Esophagus squamous epithelium (tissue), 5 donors: ENCODE results near the gene CDRT4. TPM values are rescaled to one million over a fixed set of nuclear protein-coding genes. Genes with fewer than 3 reads are reported as not detected.
A peak's percentile ranks its signal among the peaks of the same experiment; 100 is the strongest.

Experiments
- DNase-seq: peaks from one replicate; lab custom pipeline; 2025; lab: John Stamatoyannopoulos, UW
- H3K27ac ChIP-seq, 4 donors: fragments of 200-600 bp; sonication (generic); one replicate each; pipeline ENCODE4 v1.5.1; 2016 to 2019; ENCODE audit warnings: mild to moderate bottlenecking in 1 of 4
- H3K27me3 ChIP-seq, 4 donors: fragments of 200-600 bp; sonication (generic); 1 replicate in 3 of 4; 2 replicates in 1 of 4; pipeline versions ENCODE4 v1.5.1 to v1.6.0; 2017 to 2021; ENCODE audit warnings: antibody characterized with exemption in 1 of 4
- H3K36me3 ChIP-seq, 3 donors: fragments of 200-600 bp; sonication (generic); one replicate each; pipeline ENCODE4 v1.5.1; 2016 to 2019
- H3K4me1 ChIP-seq, 3 donors: fragments of 200-600 bp; sonication (generic); one replicate each; pipeline ENCODE4 v1.5.1; 2017 to 2019
- H3K4me3 ChIP-seq, 4 donors: fragments of 200-600 bp; sonication (generic); 1 replicate in 3 of 4; 2 replicates in 1 of 4; pipeline ENCODE4 v1.5.1; 2016 to 2019; ENCODE audit warnings: mild to moderate bottlenecking in 2 of 4, moderate library complexity in 1 of 4
- H3K9me3 ChIP-seq, 3 donors: fragments of 200-600 bp; sonication (generic); one replicate each; pipeline ENCODE4 v1.5.1; 2016 to 2019
- CTCF ChIP-seq, 6 experiments: fragments of 450-650 bp in 4 of 6; fragments of 200-600 bp in 2 of 6; sonication (generic) in 2 of 6; IDR thresholded peaks; one replicate each; pipeline ENCODE4 v1.5.1; 2016 to 2019; ENCODE audit warnings: antibody characterized with exemption in 6 of 6, mild to moderate bottlenecking in 4 of 6, moderate library complexity in 4 of 6
- POLR2A ChIP-seq, 4 donors: fragments of 450-650 bp; IDR thresholded peaks; one replicate each; pipeline ENCODE4 v1.6.1; 2017; ENCODE audit warnings: antibody characterized with exemption in 4 of 4, mild to moderate bottlenecking in 4 of 4, moderate library complexity in 3 of 4
- WGBS, 2 donors: methylation state at CpG; one replicate each; pipeline ENCODE4 v1.1.5; 2018; 5-methylcytosine and 5-hydroxymethylcytosine counted together
- intact Hi-C: fragments of 100-400 bp; cut with DNase I; formaldehyde crosslinking; loops from one replicate; pipeline ENCODE4 v1.15.0; 2022
- total RNA-seq, 4 donors: library from RNA; depleted of rRNA; stranded (reverse); fragments of >200 nt; gene quantifications; one replicate each; pipeline ENCODE4 v1.1.0, GENCODE V29; 2016
- donor health status: DM: yes; HTN: yes; CAD: no.

Gene CDRT4
- total RNA-seq, 4 donors from 2014 or later = 3.2 to 7.6 (median 3.8) TPM

GRCh38 chr17:15493693-15494035, 26.2 kb upstream of the CDRT4 start:
- Histone ChIP-seq H3K36me3 (peaks cover 0 to 14% (median 0%) of the 10 kb centered on the region in 3 donors), H3K27me3 (no peaks in the 10 kb centered on the region), H3K4me1 (peaks cover 0 to 41% (median 7%) of the 10 kb centered on the region in 3 donors), H3K9me3 (no peaks in the 10 kb centered on the region), H3K4me3 (no peak overlapping the region), H3K27ac (no peak overlapping the region)
- intact Hi-C loops = no loop called here
- 0% methylated on average over 1 of the region's 1 CpG for WGBS, 2 donors
- no peak for TF ChIP-seq CTCF (IDR thresholded peaks at IDR 0.05)
- no peak for TF ChIP-seq POLR2A (IDR thresholded peaks at IDR 0.05)
- DNase-seq = no peak

GRCh38 chr17:15492791-15493692, 25.6 kb upstream of the CDRT4 start:
- Histone ChIP-seq H3K4me1 (peaks cover 0 to 41% (median 7%) of the 10 kb centered on the region in 3 donors), H3K27ac (no peak overlapping the region), H3K36me3 (peaks cover 0 to 9% (median 0%) of the 10 kb centered on the region in 3 donors), H3K27me3 (no peaks in the 10 kb centered on the region), H3K4me3 (no peak overlapping the region), H3K9me3 (no peaks in the 10 kb centered on the region)
- DNase-seq = no peak
- no CpG with 5 or more reads among the region's 8 CpGs for WGBS, 2 donors
- intact Hi-C loops = no loop called here
- TF ChIP-seq POLR2A (IDR thresholded peaks at IDR 0.05) (no peak), CTCF (IDR thresholded peaks at IDR 0.05) (no peak)

- intact Hi-C loops = no loop called here
- H3K4me3 ChIP-seq = no peak overlapping the region
- H3K27me3 ChIP-seq = no peaks in the 10 kb centered on the region
- TF ChIP-seq POLR2A (IDR thresholded peaks at IDR 0.05) = no peak
- no peak for TF ChIP-seq CTCF (IDR thresholded peaks at IDR 0.05)
- H3K9me3 ChIP-seq = no peaks in the 10 kb centered on the region
- DNase-seq = no peak
- peaks cover 0 to 35% (median 6%) of the 10 kb centered on the region in 3 donors for H3K4me1 ChIP-seq
- peaks cover 0 to 9% (median 0%) of the 10 kb centered on the region in 3 donors for H3K36me3 ChIP-seq
- WGBS, 2 donors = 75 to 93% methylated on average over 4 of the region's 4 CpGs
- H3K27ac ChIP-seq = peak overlapping the region in 2 of 4 donors; percentile 40 to 67
Measured at GRCh38 chr17:15492186-15492585, 24.8 kb upstream of the CDRT4 start.

GRCh38 chr17:15490634-15491261, 23.3 kb upstream of the CDRT4 start:
- no peak for TF ChIP-seq POLR2A (IDR thresholded peaks at IDR 0.05)
- TF ChIP-seq CTCF (IDR thresholded peaks at IDR 0.05) = no peak
- H3K4me1 ChIP-seq = peaks cover 0 to 20% (median 3%) of the 10 kb centered on the region in 3 donors
- intact Hi-C loops = no loop called here

GRCh38 chr17:15488557-15488956, 21.1 kb upstream of the CDRT4 start:
- Histone ChIP-seq H3K27me3 (no peaks in the 10 kb centered on the region), H3K9me3 (no peaks in the 10 kb centered on the region), H3K27ac (no peak overlapping the region), H3K36me3 (peaks cover 0 to 6% (median 0%) of the 10 kb centered on the region in 3 donors), H3K4me1 (peaks cover 0 to 17% (median 3%) of the 10 kb centered on the region in 3 donors), H3K4me3 (no peak overlapping the region)
- no peak for TF ChIP-seq CTCF (IDR thresholded peaks at IDR 0.05)
- TF ChIP-seq POLR2A (IDR thresholded peaks at IDR 0.05) = no peak
- WGBS, 2 donors = 100% methylated on average over 1 of the region's 2 CpGs
- intact Hi-C loops = no loop called here
- DNase-seq = no peak

More at GRCh38 chr17:15490634-15491261, 23.3 kb upstream of the CDRT4 start:
- Histone ChIP-seq H3K27ac (peak overlapping the region in 3 of 4 donors; percentile 67 to 83 (median 71)), H3K9me3 (no peaks in the 10 kb centered on the region), H3K36me3 (peaks cover 0 to 5% (median 0%) of the 10 kb centered on the region in 3 donors), H3K27me3 (no peaks in the 10 kb centered on the region), H3K4me3 (no peak overlapping the region)
- no peak for DNase-seq
- WGBS, 2 donors = 62 to 67% methylated on average over 7 to 9 of the region's 11 CpGs
